ENCODE measurements around the gene IZUMO3. TPM values are rescaled to one million over a fixed set of nuclear protein-coding genes. Genes with fewer than 3 reads are reported as not detected.
A peak's percentile ranks its signal among the peaks of the same experiment; 100 is the strongest.

Gene IZUMO3
- total and polyA plus RNA-seq, 2 of the 8 experiments (the other 6 are each of a cell fraction or from before 2014, with no cell fraction given) = not detected

DNA sequence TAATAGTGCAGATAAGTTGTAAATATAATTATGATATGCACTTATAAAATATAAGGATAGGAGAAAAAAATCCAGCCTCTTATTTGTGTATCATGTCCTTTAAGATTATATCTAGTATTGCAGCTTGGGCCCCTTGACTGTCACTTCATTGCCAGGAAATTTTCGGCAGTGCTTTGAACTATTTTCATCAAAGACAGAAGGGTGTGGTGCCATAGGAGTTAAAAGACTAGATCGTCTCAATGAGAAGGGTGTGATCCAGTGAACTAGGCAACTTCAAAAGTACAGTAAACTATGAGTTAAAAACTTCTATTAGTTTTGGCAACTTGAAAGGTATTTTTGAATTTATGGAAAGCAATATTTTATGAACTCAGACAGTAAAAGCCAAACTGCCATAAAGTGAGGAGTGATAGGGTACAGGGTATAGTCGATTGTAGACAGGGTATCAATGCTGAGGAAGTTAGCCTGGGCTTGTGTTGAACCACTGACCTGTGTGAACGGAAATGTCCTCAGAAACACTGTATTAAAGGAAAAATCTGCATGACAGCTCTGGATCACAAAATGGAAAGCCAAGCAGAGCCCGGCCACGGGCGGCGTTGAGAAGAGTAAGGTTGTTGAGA, 48.6 kb upstream of the IZUMO3 start:
- H2BK5ac ChIP-seq (ENCODE audit: low read depth, low read length) = no peak overlapping the region
- no peak overlapping the region for H2AK5ac ChIP-seq (ENCODE audit: low read depth, low read length)
- H4K91ac ChIP-seq (replicated peaks; ENCODE audit: insufficient read length, low read length) = no peak overlapping the region
- H3K9ac ChIP-seq (replicated peaks in 1 of 4; ENCODE audit: extremely low read depth in 1 of 4, low read depth in 3 of 4, low read length in 3 of 4) = no peak overlapping the region
- H3K79me2 ChIP-seq (ENCODE audit: control insufficient read depth in 1 of 2, insufficient read depth in 2 of 2, low read length in 2 of 2) = no peaks in the 10 kb centered on the region
- WGBS, 2 experiments (ENCODE audit: extremely low coverage in 1 of 2, insufficient coverage in 1 of 2, insufficient read length in 1 of 2, insufficient replicate concordance in 2 of 2, low coverage in 1 of 2, low lambda C conversion rate in 2 of 2, missing lambda C conversion rate in 1 of 2) = 94% methylated on average over 8 of the region's 8 CpGs; no CpG with 5 or more reads in 1 of the 2 experiments
- no peak for DNase-seq (ENCODE audit: low read depth in 1 of 2, low spot score in 2 of 2)
- no peak overlapping the region for H3K4ac ChIP-seq (replicated peaks; ENCODE audit: insufficient read length, low read depth, low read length)
- no peak overlapping the region for H4K8ac ChIP-seq (ENCODE audit: extremely low read depth, insufficient read depth, low read length)
- H2BK20ac ChIP-seq (ENCODE audit: low read length) = no peak overlapping the region
- no peak overlapping the region for H2BK15ac ChIP-seq (ENCODE audit: low read length)
- no peaks in the 10 kb centered on the region for H3K9me3 ChIP-seq (ENCODE audit: insufficient read depth in 2 of 2, low read depth in 1 of 2, low read length in 1 of 2)
- H2AFZ ChIP-seq (ENCODE audit: low read length) = no peak overlapping the region
- H3K4me2 ChIP-seq (ENCODE audit: insufficient read depth in 1 of 2, low read depth in 2 of 2, low read length in 2 of 2) = no peak overlapping the region
- FAIRE-seq = no peak
- no peaks in the 10 kb centered on the region for H4K20me1 ChIP-seq (replicated peaks in 1 of 2; ENCODE audit: control insufficient read depth in 1 of 2, insufficient read depth in 2 of 2, low read length in 2 of 2)
- ChIA-PET POLR2A (ENCODE audit: partially characterized antibody) (no interaction called here), CTCF (ENCODE audit: partially characterized antibody) (no interaction called here)
- H2BK12ac ChIP-seq (ENCODE audit: low read depth, low read length) = no peak overlapping the region
- no peak overlapping the region for H4K5ac ChIP-seq (ENCODE audit: insufficient read length, low read depth, low read length)
- H3K4me1 ChIP-seq (replicated peaks in 1 of 4; ENCODE audit: control insufficient read depth in 3 of 4, insufficient read depth in 4 of 4, low read length in 3 of 4) = peaks cover 0 to 5% (median under 1%) of the 10 kb centered on the region in 4 experiments; a peak in 4 of 7 replicates
- H3K27ac ChIP-seq (ENCODE audit: low read depth, low read length) = no peak overlapping the region
- peak overlapping the region; percentile 85 for H2BK120ac ChIP-seq (replicated peaks; ENCODE audit: low read depth, low read length)
- H3K23ac ChIP-seq (ENCODE audit: insufficient read length) = no peak overlapping the region
- H3K18ac ChIP-seq (ENCODE audit: extremely low read depth, low read length) = no peak overlapping the region
- no peak overlapping the region for H3K4me3 ChIP-seq (ENCODE audit: extremely low read depth in 1 of 4, insufficient read depth in 2 of 4, low read depth in 3 of 4, low read length in 4 of 4)
- no peaks in the 10 kb centered on the region for H3K79me1 ChIP-seq (ENCODE audit: low read depth, low read length)
- H3K56ac ChIP-seq (replicated peaks; ENCODE audit: insufficient read length, low read depth, low read length) = no peak overlapping the region
- H3K23me2 ChIP-seq (ENCODE audit: low read depth, low read length) = no peaks in the 10 kb centered on the region
- no peaks in the 10 kb centered on the region for H3K36me3 ChIP-seq (ENCODE audit: control insufficient read depth in 2 of 4, insufficient read depth in 4 of 4, low read length in 3 of 4)
- no peaks in the 10 kb centered on the region for H3K27me3 ChIP-seq (replicated peaks in 1 of 4; ENCODE audit: control insufficient read depth in 3 of 4, extremely low read depth in 1 of 4, insufficient read depth in 3 of 4, low read length in 3 of 4)
- no peak overlapping the region for H3K14ac ChIP-seq (ENCODE audit: insufficient read length)
- TF ChIP-seq EZH2 (IDR thresholded peaks at IDR 0.05; ENCODE audit: low read depth, low read length, severe bottlenecking) (no peak), EP300 (IDR thresholded peaks at IDR 0.05; ENCODE audit: borderline replicate concordance in 1 of 2, low read depth in 2 of 2, low read length in 2 of 2) (no peak), HDAC2 (IDR thresholded peaks at IDR 0.05; ENCODE audit: borderline replicate concordance in 1 of 2, low read depth in 2 of 2, low read length in 2 of 2) (no peak), FOSL1 (IDR thresholded peaks at IDR 0.05; ENCODE audit: insufficient read depth, low read depth, low read length) (no peak), SIX5 (IDR thresholded peaks at IDR 0.05; ENCODE audit: low read depth, low read length) (no peak), RFX5 (IDR thresholded peaks at IDR 0.05; ENCODE audit: borderline replicate concordance, low read depth, low read length) (no peak), KDM5A (IDR thresholded peaks at IDR 0.05; ENCODE audit: low read length) (no peak), SP1 (IDR thresholded peaks at IDR 0.05; ENCODE audit: low read depth, low read length) (no peak), NRF1 (IDR thresholded peaks at IDR 0.05; ENCODE audit: low read depth, low read length) (no peak), SIRT6 (IDR thresholded peaks at IDR 0.05; ENCODE audit: low read length) (no peak), BRCA1 (IDR thresholded peaks at IDR 0.05; ENCODE audit: low read depth, low read length) (no peak), GABPA (IDR thresholded peaks at IDR 0.05; ENCODE audit: borderline replicate concordance, insufficient read depth, low read length) (no peak), TAF1 (IDR thresholded peaks at IDR 0.05; ENCODE audit: low read depth, low read length) (no peak), RBBP5 (IDR thresholded peaks at IDR 0.05; ENCODE audit: borderline replicate concordance, low read depth, low read length) (no peak)
